Measurements from ENCODE around the gene ADGRA3.

The ADGRA3 gene

GRCh38 chr4:22522706-22523501 lies 7.0 kb upstream of the ADGRA3 start:
- no peak for TF ChIP-seq CTCF (IDR thresholded peaks at IDR 0.05; ENCODE audit: insufficient read depth, missing control alignments)
- FAIRE-seq (no peak), DNase-seq (ENCODE audit: insufficient read length, low spot score) (no peak)

DNA sequence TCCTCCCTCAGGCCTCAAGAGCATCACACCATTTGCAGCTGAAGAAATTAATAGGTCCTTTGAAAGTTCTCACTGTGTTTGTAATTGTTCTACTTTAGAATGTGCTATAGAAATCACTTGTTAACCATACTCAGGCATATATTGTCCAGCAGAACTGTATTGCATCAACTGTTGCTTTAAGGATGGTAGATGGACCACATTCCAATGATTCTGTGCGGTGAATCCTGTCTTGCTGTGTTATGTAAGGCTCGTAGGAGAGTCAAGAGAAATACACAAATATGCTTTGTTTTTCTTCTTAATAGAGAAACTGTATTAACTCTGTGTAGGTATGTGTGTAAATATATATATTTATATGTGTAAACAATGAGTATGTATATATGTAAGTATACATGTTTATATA lies 6.3 kb upstream of the ADGRA3 start:
- TF ChIP-seq CTCF (IDR thresholded peaks at IDR 0.05; ENCODE audit: insufficient read depth, missing control alignments) = no peak
- no peak for FAIRE-seq
- no peak for DNase-seq (ENCODE audit: insufficient read length, low spot score)

DNA sequence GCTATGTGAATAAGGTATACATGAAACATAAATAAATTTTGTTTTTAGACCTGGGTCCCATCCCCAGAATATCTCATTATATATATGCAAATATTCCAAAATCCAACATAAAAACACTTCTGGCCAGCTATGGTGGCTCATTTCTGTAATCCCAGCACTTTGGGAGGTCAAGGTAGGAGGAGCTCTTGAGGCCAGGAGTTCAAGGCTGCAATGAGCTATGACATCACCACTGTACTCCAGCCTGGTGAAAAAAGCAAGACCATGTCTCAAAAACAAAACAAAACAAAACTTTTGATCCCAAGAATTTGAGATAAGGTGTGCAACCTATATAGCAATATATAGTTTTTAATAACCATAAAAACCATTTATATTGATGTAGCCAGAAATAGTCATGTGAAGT lies 5.4 kb upstream of the ADGRA3 start:
- no peak for DNase-seq (ENCODE audit: insufficient read length, low spot score)
- FAIRE-seq = no peak
- no peak for TF ChIP-seq CTCF (IDR thresholded peaks at IDR 0.05; ENCODE audit: insufficient read depth, missing control alignments)

GRCh38 chr4:22515145-22515887 lies 550 bp downstream of the ADGRA3 start:
- FAIRE-seq = no peak
- peak; percentile 54 for DNase-seq (ENCODE audit: insufficient read length, low spot score)
- peak; percentile 2 for TF ChIP-seq CTCF (IDR thresholded peaks at IDR 0.05; ENCODE audit: insufficient read depth, missing control alignments)

GRCh38 chr4:22514481-22514880 lies 1.4 kb downstream of the ADGRA3 start:
- FAIRE-seq (no peak), DNase-seq (ENCODE audit: insufficient read length, low spot score) (no peak)
- TF ChIP-seq CTCF (IDR thresholded peaks at IDR 0.05; ENCODE audit: insufficient read depth, missing control alignments) = no peak

GRCh38 chr4:22514001-22514400 lies 1.9 kb downstream of the ADGRA3 start:
- no peak for TF ChIP-seq CTCF (IDR thresholded peaks at IDR 0.05; ENCODE audit: insufficient read depth, missing control alignments)
- DNase-seq (ENCODE audit: insufficient read length, low spot score) (no peak), FAIRE-seq (no peak)

DNA sequence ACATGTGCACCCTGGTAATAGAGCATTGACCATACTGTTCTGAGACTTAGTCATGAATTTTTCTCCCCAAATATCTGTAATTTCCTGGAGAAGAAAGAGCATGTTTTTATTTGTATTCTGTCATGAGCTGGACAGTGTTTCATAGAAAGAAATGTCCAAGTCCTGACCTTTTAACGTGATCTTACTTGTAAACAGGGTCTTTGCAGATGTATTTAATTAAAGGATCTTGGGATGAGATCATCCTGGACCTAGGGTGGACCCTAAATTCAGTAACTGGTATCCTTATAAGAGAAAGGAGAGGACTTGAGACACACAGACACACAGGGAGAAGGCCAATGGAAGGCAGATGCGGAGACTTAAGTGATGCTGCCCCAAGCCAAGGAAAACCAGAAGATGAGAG lies 3.6 kb downstream of the ADGRA3 start:
- no peak for TF ChIP-seq CTCF (IDR thresholded peaks at IDR 0.05; ENCODE audit: insufficient read depth, missing control alignments)
- FAIRE-seq (no peak), DNase-seq (ENCODE audit: insufficient read length, low spot score) (no peak)
